ENCODE data around the gene SPINK1.
"Not testable (repeated sequence)": the region's sequence is repeated elsewhere in the genome, so short reads cannot be mapped to it uniquely, and the experiment has no call there.

Gene SPINK1, protein sequence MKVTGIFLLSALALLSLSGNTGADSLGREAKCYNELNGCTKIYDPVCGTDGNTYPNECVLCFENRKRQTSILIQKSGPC

DNA sequence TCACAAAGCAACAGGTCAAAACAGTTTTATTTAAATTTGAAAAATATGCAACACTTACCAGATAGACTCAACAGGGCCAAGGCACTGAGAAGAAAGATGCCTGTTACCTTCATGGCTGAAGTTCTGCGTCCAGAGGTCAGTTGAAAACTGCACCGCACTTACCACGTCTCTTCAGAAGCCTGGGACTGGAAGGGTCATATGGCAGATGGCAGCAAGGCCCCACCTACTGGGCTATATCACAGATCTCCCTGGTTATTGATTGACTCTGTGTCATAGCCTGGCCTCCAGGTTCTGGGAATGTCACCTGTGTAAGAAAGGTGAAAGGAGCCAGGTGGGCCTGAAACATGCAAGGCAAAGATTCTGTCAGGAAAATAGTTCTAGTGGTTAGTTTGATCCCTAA is at the start of gene SPINK1:
TSS of gene SPINK1 (minus strand) at position 207 of the 400 bp plus-strand sequence. CDS start at position 113, 94 bp downstream.
- DNase-seq: no peak

DNA sequence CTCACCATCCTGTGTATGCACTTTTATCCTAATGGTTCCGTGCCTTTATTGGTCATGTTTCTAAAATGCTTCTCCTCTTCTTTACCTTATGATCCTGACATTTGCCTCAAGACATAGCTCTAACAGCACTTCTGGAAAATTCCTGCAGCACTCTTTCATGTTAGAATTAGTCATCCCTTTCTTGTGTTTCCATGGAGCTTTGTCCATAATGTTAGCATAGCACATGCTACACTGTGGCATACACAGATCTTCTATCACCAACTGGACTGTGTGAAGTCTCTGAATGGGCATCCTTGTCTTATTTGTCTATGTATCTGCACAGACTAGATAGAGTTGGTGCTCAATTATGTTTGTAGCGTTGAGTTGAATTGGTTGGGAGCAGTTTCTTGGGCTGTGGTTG is 49.0 kb upstream of the SPINK1 start:
- DNase-seq: no peak

DNA sequence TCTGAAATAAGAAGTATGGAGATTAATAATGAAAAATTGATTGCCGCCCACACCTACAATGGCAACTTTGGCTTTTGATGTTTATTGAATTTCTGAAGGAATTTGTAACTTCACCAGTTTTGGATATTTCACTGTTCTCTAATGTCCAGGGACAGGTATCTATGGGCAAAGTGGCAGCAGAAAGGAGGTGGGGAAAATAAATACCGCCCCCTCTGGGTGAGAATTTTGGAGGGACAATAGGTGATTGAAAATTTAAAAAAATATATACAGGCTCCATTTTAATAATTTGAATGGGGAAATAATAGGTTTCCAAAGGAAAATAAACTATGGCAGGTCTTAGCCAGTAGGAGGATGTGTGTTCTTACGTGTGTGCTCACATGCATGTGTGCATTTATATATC is 48.3 kb upstream of the SPINK1 start:
- no peak for DNase-seq

DNA sequence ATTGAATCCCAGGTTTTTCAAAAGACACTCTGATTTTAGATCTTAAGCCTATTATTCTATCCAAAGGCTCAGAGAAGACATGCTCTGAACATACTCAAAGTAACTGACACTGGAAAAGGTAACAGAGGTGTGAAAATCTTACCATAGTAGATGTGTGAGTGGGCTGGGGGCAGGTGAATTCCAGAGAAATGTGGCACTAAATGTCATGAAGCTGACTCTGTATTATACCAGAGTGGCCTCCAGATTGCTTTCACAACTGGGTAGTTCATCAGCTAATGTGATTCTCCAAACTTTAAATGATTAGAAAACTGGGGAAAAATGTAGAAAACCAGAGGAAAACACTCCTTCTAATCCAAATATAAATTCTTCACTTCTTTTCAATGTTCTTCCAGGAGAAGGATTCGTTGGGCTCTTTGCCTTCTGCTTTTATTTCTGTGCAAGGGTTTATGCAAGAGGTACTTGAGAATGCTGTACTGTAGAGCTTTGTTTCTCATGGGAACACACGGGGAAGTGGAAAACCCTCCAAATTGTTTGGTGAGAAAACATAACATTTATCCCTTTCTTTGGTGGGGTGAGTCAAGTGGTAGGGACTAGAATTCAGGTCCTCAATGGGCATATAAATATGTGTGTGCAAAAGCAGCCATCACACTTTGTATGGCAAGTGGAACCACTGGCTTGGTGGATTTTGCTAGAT is 46.7 kb upstream of the SPINK1 start, which contains the start of gene SCGB3A2:
TSS of gene SCGB3A2 (plus strand) at position 646 of the 694 bp plus-strand sequence. CDS start 93 bp downstream, outside the sequence.
- no peak for DNase-seq

DNA sequence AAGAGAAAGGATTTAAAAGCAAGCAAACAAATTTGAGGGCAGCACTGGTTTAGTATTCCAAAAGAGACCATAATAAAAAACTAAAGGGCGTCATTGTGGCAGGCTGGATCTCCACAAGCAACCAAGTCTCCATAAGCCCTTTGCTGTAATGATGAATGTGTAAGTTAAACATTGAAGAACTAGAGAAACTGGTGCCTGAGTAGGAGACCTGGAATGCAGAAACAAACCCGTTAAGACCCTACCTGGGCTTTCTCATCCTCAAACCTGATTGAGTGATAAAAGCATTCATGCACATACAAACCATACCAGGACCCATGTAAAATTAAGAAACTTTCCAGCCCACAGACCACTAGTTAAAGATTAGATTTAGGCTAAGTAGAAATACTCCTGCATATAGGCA is 45.2 kb upstream of the SPINK1 start:
- no peak for DNase-seq

- no peak for DNase-seq
Observed at GRCh38 chr5:147876141-147876540, 44.7 kb upstream of the SPINK1 start.

GRCh38 chr5:147874910-147875367 is 43.5 kb upstream of the SPINK1 start:
- DNase-seq: no peak

- DNase-seq: not testable (repeated sequence)
Observed at GRCh38 chr5:147874118-147874875, 42.8 kb upstream of the SPINK1 start.

DNA sequence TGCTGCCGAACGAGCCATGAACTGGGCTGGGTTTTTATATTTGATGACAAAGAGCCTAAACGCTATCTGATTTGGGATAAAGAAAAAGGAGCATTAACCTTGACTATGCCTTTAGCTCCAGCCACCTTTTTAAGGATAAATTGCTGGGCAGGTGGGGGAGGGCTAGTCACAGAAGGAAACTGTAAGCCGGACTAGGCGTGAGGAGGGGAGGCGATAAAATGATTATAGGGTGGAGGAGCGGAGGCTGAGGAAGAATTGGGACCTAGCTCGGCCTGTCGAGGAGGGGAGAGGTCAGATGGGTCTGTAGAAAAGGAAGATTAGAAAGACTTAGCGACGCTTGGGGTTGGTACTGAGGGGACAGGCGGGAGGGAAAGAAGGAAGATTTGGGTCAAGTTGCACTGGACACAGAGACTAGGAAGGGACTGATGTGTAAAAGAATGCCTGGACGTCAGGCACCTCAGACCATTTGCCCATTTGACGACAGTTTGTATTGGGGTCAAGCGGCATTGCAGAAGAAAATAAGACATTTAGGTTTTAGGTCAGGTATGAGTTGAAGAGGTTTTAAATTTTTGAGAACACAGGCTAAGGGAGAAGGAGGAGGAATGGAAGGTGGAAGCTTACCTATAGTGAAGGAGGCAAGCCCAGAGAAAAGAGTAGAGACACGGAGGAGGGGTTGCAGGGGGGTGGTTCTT is 41.4 kb upstream of the SPINK1 start:
- not testable (repeated sequence) for DNase-seq

- DNase-seq: not testable (repeated sequence)
Observed at GRCh38 chr5:147871980-147872549, 40.6 kb upstream of the SPINK1 start.

GRCh38 chr5:147869892-147870291 is 38.4 kb upstream of the SPINK1 start:
- not testable (repeated sequence) for DNase-seq

DNA sequence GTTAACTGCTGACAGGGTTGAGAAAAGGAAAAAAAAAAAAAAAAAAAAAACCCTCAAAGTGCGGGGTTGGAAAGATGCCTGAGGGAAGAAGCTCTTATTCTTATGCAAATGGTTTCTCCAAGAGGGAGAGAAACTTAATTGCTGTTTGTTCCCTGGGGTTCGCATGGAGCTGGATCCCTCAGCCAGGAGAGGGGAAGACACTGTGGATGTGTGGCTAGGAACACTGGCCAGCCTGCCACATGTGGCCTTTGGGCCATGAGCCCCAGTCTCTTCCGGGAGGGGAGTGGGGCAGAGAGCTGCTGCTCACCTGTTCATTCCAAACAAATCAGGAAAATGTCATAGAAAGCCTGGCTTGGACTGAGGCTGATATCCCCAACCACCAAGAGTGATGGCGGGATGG is 37.6 kb upstream of the SPINK1 start:
- no peak for DNase-seq

- DNase-seq: no peak
Observed at GRCh38 chr5:147863454-147864158, 32.1 kb upstream of the SPINK1 start.

DNA sequence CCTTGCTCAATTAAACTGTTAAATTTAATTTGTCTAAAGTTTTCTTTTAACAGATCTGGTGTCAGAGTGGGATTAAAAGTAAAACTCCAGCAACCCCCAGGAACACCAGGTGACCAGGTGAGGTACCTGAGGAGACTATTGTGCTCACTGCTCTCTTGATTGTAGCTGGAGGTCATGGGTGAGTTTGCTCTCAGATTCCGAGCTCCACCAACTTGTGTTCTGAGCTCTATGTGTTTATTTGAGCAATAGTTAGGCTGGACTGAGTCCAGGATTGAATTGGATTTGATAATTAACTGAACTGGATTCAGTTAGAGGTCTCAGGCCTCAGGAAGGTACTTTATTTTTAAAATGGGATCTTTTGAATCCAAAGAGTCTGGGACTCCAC is 29.2 kb upstream of the SPINK1 start:
- DNase-seq: no peak

GRCh38 chr5:147859962-147860640 is 28.6 kb upstream of the SPINK1 start:
- no peak for DNase-seq

- no peak for DNase-seq
Observed at GRCh38 chr5:147858565-147858964, 27.1 kb upstream of the SPINK1 start.

DNA sequence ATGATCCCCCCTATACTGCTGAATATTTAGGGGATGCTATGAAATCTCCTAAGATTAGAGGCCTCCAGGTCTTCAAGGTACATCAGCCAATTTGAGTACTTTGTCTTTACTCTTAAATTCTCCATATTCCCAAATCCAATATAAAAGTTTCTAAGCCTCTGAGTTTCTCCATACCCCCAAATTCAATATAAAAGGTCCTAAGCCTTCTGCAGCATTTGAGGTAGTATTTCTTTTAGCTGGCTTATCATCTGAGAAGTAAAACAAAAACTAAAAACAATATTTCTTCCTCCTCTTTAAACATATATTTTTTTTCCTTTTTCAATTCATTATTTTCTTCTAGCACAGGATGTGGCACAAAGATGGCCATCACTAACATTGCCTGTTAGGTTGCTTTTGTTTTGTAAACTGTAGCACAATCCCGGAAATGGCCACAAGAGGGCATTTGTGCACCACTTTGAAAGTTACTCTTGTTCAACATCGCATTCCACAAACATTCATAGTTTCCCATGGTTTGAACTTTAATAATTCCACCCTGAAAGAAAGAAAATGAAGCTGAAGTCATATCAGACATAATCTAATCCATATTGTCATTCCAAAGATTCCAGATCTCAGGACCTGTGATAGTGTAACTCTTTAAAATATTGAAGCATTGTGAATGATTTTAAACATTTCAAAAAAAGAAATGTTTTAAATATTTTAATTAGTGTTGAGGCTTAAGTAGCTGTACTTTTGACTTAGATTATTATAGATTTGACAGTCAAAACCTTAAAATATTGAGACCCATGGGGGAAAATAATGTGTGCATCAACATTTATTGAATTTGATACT is 26.0 kb upstream of the SPINK1 start:
- DNase-seq: peak; percentile 43 to 51

DNA sequence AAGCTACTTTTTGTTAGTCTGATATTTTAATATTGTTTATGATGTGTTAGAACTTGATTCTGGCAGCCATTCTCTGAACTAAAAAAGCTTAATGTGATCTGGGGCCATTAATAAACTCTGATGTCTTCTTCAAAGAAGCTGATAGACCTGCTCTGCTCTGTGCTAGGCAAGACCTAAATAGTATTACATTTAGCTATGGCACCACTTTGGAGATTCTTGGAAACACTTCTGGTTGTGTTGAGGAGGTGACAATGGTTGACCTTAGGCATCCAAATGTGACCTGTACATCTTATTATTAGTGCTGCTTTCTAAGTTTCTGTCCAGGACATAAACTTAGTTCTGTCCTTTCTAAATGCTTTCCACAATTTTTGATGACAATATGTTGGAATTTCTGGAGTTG is 25.3 kb upstream of the SPINK1 start:
- no peak for DNase-seq

GRCh38 chr5:147855774-147856069 is 24.3 kb upstream of the SPINK1 start:
- no peak for DNase-seq

GRCh38 chr5:147854894-147855773 is 23.7 kb upstream of the SPINK1 start:
- no peak for DNase-seq

Measured in stimulated activated CD4-positive, alpha-beta T cell treated with anti-CD3 and anti-CD28 coated beads, Interleukin-2, amount 100 ng/mL, for 24 hours (primary cell).